MCF 10A (cell line): ENCODE measurements around the gene CYFIP2. TPM values are rescaled to one million over a fixed set of nuclear protein-coding genes. Genes with fewer than 3 reads are reported as not detected.

Source experiments
- BruUV-seq: library from RNA; stranded (reverse); fragments of 400-500 nt; replicated peaks from 2 replicates; lab custom pipeline; 2021; lab: Mats Ljungman, UMichigan
- CTCF ChIA-PET: fragments of 300-600 bp; sonication (Branson Sonifier 250); formaldehyde crosslinking; extraction: SDS; loops from one replicate; lab custom pipeline; 2021; ENCODE audit warnings: antibody characterized with exemption, inconsistent platforms; lab: Yijun Ruan, JAX
- POLR2A ChIA-PET: fragments of 300-600, 350-650 bp; sonication (Branson Sonifier 250); formaldehyde crosslinking; extraction: SDS; loops from one replicate; lab custom pipeline; 2020; ENCODE audit warnings: antibody characterized with exemption, inconsistent platforms; lab: Yijun Ruan, JAX
- DNase-seq: peaks from one replicate; pipeline ENCODE4 v3.0.0-alpha.2; 2018; ENCODE audit not compliant: unreplicated experiment
- H3K27ac Mint-ChIP-seq: one replicate; pipeline ENCODE4 v1.8.0; 2022; ENCODE audit warnings: mild to moderate bottlenecking, low read depth, mixed read lengths; ENCODE audit not compliant: unreplicated experiment
- H3K27me3 Mint-ChIP-seq: one replicate; pipeline ENCODE4 v1.8.0; 2022; ENCODE audit warnings: mixed read lengths; ENCODE audit not compliant: insufficient read depth, unreplicated experiment
- H3K36me3 Mint-ChIP-seq: one replicate; pipeline ENCODE4 v1.8.0; 2022; ENCODE audit warnings: mild to moderate bottlenecking, moderate library complexity, mixed read lengths; ENCODE audit not compliant: insufficient read depth, unreplicated experiment
- H3K4me1 Mint-ChIP-seq: one replicate; pipeline ENCODE4 v1.8.0; 2022; ENCODE audit warnings: mixed read lengths; ENCODE audit not compliant: insufficient read depth, unreplicated experiment
- H3K4me3 Mint-ChIP-seq: one replicate; pipeline ENCODE4 v1.8.0; 2022; ENCODE audit warnings: mild to moderate bottlenecking, moderate library complexity, mixed read lengths; ENCODE audit not compliant: unreplicated experiment
- H3K9me3 Mint-ChIP-seq: one replicate; pipeline ENCODE4 v1.8.0; 2022; ENCODE audit warnings: mixed read lengths; ENCODE audit not compliant: unreplicated experiment
- CTCF ChIP-seq: fragments of 200-600 bp; IDR thresholded peaks from one replicate; pipeline ENCODE4 v1.8.0; 2022; ENCODE audit warnings: antibody characterized with exemption, mild to moderate bottlenecking; ENCODE audit not compliant: unreplicated experiment
- intact Hi-C: fragments of 100-400 bp; cut with micrococcal nuclease; formaldehyde crosslinking; loops from 2 replicates; pipeline ENCODE4 v1.14.1; 2022
- total RNA-seq: library from RNA; stranded (reverse); gene quantifications from 2 replicates; pipeline ENCODE4 v1.2.3, GENCODE V29; 2022

Gene CYFIP2
- total RNA-seq, 1 experiment from 2014 or later = 50.8 TPM

GRCh38 chr5:157335534-157336422 lies 69.9 kb downstream of the CYFIP2 start:
- no TSS peak for BruUV-seq
- CTCF ChIA-PET = interaction anchor here (0.5 to 5.6 kb wide), 20 partner anchors 9 to 426 kb away, joined by 3 to 66 read pairs (median 4); partner anchors contain the start of gene LSM11

GRCh38 chr5:157336423-157336744 lies 70.5 kb downstream of the CYFIP2 start:
- Mint-ChIP-seq H3K36me3 (peaks cover 14% of the 10 kb centered on the region), H3K4me3 (no peak overlapping the region), H3K4me1 (no peaks in the 10 kb centered on the region), H3K27ac (no peak overlapping the region), H3K9me3 (no peaks in the 10 kb centered on the region), H3K27me3 (no peaks in the 10 kb centered on the region)
- ChIA-PET POLR2A (no interaction called here), CTCF (interaction anchor here (0.5 to 5.6 kb wide), 15 partner anchors 8 to 407 kb away, joined by 3 to 66 read pairs (median 6); partner anchors contain the start of gene LSM11)
- intact Hi-C loops = no loop called here
- no TSS peak for BruUV-seq
- DNase-seq = no peak
- TF ChIP-seq CTCF = no peak

More at GRCh38 chr5:157335534-157336422, 69.9 kb downstream of the CYFIP2 start:
- Mint-ChIP-seq H3K36me3 (peaks cover 16% of the 10 kb centered on the region), H3K27me3 (no peaks in the 10 kb centered on the region), H3K4me3 (no peak overlapping the region), H3K4me1 (no peaks in the 10 kb centered on the region), H3K27ac (no peak overlapping the region), H3K9me3 (no peaks in the 10 kb centered on the region)
- no peak for TF ChIP-seq CTCF
- DNase-seq = no peak
- intact Hi-C loops = no loop called here
- POLR2A ChIA-PET = no interaction called here

- Mint-ChIP-seq H3K4me1 (no peaks in the 10 kb centered on the region), H3K9me3 (no peaks in the 10 kb centered on the region), H3K27me3 (no peaks in the 10 kb centered on the region), H3K36me3 (no peaks in the 10 kb centered on the region), H3K27ac (no peak overlapping the region), H3K4me3 (no peak overlapping the region)
- intact Hi-C loops = no loop called here
- POLR2A ChIA-PET = interaction anchor here (0.6 to 0.7 kb wide), 2 partner anchors 12 to 65 kb away, joined by 3 read pairs; no protein-coding TSS in a partner anchor
- no peak for TF ChIP-seq CTCF
- CTCF ChIA-PET = interaction anchor here (0.7 to 5.6 kb wide), 4 partner anchors 13 to 138 kb away, joined by 3 to 66 read pairs (median 20); no protein-coding TSS in a partner anchor
- no peak for DNase-seq
- no TSS peak for BruUV-seq
Observed at GRCh38 chr5:157339409-157339808, 73.5 kb downstream of the CYFIP2 start.

- Mint-ChIP-seq H3K4me3 (no peak overlapping the region), H3K4me1 (no peaks in the 10 kb centered on the region), H3K27me3 (no peaks in the 10 kb centered on the region), H3K36me3 (no peaks in the 10 kb centered on the region), H3K9me3 (no peaks in the 10 kb centered on the region), H3K27ac (no peak overlapping the region)
- ChIA-PET CTCF (interaction anchor here (0.6 to 8.6 kb wide), 43 partner anchors 7 to 719 kb away, joined by 3 to 84 read pairs (median 6); no protein-coding TSS in a partner anchor), POLR2A (interaction anchor here (1.2 kb wide), 1 partner anchor 48 kb away, joined by 3 read pairs; no protein-coding TSS in a partner anchor)
- intact Hi-C loops = loop anchor here (1.0 to 5.0 kb wide), 2 partner anchors 134 to 374 kb away; no protein-coding TSS in a partner anchor
- peak; percentile 82 for TF ChIP-seq CTCF
- DNase-seq = peak; percentile 66
- BruUV-seq = no TSS peak
Observed at GRCh38 chr5:157342822-157343402, 77.0 kb downstream of the CYFIP2 start.
